Superior temporal gyrus (tissue), 1 donor: Measurements from ENCODE around the gene KANSL1.

ENCODE experiments used
- DNase-seq: peaks from one replicate; pipeline ENCODE4 v3.0.0-alpha.2; 2016; ENCODE audit errors: extremely low spot score

KANSL1 gene

GRCh38 chr17:46002311-46002972 is 190.8 kb downstream of the KANSL1 start:
- peak; percentile 91 for DNase-seq

DNA sequence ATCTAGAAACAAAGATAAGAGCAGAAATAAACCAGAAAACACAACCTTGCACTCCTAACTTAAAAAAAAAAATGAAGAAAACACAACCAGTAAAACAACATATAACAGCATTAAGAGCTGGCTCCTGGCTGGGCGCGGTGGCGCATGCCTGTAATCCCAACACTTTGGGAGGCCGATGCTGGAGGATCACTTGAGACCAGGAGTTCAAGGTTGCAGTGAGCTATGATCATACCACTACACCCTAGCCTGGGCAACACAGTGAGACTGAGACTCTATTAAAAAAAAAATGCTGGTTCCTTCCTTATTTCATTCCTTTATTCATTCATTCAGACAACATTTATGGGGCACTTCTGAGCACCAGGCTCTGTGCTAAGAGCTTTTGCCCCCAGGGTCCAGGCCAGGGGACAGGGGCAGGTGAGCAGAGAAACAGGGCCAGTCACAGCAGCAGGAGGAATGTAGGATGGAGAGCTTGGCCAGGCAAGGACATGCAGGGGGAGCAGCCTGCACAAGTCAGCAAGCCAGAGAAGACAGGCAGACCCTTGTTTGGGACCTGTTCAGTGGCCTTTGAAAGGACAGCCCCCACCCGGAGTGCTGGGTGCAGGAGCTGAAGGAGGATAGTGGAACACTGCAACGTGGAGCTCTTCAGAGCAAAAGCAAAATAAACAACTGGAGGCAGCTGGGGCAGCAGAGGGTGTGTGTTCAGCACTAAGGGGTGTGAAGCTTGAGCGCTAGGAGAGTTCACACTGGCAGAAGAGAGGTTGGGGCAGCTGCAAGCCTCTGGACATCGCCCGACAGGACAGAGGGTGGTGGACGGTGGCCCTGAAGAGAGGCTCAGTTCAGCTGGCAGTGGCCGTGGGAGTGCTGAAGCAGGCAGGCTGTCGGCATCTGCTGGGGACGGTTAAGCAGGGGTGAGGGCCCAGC is 191.6 kb downstream of the KANSL1 start:
- DNase-seq: no peak

DNA sequence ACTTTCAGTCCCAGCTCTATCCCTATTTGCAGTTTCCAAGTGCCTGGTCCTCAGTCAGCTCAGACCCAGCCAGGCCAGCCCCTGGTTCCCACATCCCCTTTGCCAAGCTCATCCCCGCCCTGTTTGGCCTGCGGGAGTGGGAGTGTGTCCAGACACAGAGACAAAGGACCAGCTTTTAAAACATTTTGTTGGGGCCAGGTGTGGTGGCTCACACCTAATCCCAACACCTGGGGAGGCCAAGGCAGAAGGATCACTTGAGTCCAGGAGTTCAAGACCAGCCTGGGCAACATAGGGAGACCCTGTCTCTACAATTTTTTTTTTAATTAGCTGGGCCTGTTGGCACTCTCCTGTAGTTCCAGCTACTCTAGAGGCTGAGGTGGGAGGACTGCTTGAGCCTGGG is 192.5 kb downstream of the KANSL1 start:
- DNase-seq: no peak

- no peak for DNase-seq
Measured at GRCh38 chr17:46000292-46000691, 192.9 kb downstream of the KANSL1 start.

GRCh38 chr17:45999900-46000290 is 193.3 kb downstream of the KANSL1 start:
- DNase-seq: no peak

DNA sequence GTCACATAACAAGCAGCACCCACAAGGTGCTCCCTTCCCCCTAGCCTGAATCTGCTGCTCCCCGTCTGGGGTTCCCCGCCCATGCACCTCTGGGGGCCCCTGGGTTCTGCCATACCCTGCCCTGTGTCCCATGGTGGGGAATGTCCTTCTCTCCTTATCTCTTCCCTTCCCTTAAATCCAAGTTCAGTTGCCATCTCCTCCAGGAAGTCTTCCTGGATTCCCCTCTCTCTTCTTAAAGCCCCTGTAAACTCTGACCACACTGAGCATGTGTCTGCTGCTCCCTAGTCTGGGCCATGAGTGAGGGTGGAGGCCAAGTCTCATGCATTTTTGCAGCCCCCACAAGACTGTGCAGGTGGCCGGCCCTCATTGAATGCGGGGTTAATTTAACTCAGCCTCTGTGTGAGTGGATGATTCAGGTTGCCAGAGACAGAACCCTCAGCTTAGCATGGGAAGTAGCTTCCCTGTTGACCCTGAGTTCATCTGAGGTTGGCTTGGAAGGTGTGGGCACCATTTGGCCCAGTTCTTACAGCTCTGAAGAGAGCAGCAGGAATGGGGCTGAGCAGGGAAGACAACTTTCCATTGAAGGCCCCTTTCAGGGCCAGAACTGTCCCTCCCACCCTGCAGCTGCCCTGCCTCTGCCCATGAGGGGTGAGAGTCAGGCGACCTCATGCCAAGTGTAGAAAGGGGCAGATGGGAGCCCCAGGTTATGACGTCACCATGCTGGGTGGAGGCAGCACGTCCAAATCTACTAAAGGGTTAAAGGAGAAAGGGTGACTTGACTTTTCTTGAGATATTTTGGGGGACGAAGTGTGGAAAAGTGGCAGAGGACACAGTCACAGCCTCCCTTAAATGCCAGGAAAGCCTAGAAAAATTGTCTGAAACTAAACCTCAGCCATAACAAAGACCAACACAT is 194.0 kb downstream of the KANSL1 start, which contains the start of gene STH:
TSS of gene STH (plus strand) at position 264 of the 913 bp plus-strand sequence. CDS start at position 294, 30 bp downstream.
- no peak for DNase-seq

GRCh38 chr17:45997624-45998023 is 195.6 kb downstream of the KANSL1 start:
- DNase-seq: no peak

GRCh38 chr17:45997166-45997565 is 196.1 kb downstream of the KANSL1 start:
- no peak for DNase-seq

- DNase-seq: no peak
Measured at GRCh38 chr17:45996282-45996937, 196.8 kb downstream of the KANSL1 start.

DNA sequence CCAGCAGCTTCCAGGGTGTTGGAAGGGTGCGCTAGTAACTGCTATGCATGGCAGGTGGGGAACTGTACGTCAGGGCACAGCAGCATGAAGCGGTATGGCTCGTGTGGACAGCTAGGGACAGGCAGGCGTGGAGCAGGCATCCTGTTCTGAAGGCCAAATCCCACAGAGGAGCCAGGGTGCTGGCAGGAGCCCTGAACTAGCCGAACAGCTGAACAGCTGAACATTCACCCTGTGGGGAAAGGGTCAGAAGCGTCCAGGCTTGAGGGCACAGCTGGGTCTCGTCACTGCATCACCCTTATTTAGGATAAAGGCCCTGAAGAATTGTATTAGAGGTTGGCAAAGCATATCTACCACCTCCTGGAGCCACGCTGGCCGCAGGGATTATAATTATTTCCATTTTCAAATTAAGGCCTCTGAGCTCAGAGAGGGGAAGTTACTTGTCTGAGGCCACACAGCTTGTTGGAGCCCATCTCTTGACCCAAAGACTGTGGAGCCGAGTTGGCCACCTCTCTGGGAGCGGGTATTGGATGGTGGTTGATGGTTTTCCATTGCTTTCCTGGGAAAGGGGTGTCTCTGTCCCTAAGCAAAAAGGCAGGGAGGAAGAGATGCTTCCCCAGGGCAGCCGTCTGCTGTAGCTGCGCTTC is 197.5 kb downstream of the KANSL1 start:
- no peak for DNase-seq

DNA sequence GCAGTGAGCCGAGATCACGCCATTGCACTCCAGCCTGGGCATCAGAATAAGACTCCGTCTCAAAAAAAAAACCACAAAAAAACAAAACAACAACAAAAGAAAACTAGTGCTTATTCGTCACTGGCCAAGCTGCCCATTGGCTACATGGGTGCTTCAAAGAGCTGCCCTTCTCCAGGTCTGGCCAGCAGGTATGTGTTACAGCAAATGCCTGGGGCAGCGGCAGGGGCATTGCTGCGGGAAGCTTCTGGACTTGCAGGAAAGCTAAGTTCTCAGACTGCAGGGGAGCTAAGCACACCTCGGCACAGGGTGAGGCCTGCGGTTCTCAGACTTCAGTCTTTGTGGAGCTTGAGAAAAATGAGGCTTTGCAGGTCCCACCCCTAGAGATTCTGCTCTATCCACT is 198.2 kb downstream of the KANSL1 start:
- DNase-seq: no peak

- DNase-seq: no peak
Measured at GRCh38 chr17:45993962-45994627, 199.1 kb downstream of the KANSL1 start.

- no peak for DNase-seq
Measured at GRCh38 chr17:45992904-45993303, 200.3 kb downstream of the KANSL1 start.

GRCh38 chr17:45992175-45992574 is 201.1 kb downstream of the KANSL1 start:
- no peak for DNase-seq

DNA sequence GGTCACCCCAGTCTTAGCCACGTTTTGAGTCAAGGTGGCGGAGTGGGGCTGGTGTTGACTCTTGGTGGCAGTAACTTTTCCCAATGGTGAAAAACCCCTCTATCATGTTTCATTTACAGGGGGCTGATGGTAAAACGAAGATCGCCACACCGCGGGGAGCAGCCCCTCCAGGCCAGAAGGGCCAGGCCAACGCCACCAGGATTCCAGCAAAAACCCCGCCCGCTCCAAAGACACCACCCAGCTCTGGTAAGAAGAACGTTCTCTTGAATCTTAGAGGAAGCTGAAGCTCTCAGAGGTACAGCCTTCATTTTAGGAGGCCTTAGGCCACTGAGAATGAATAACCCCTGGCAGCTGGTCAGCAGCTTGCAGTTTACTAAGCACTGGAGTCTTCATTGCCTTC is 201.9 kb downstream of the KANSL1 start:
- DNase-seq: no peak

- no peak for DNase-seq
Measured at GRCh38 chr17:45990886-45991285, 202.3 kb downstream of the KANSL1 start.

- DNase-seq: no peak
Measured at GRCh38 chr17:45989759-45990158, 203.5 kb downstream of the KANSL1 start.

DNA sequence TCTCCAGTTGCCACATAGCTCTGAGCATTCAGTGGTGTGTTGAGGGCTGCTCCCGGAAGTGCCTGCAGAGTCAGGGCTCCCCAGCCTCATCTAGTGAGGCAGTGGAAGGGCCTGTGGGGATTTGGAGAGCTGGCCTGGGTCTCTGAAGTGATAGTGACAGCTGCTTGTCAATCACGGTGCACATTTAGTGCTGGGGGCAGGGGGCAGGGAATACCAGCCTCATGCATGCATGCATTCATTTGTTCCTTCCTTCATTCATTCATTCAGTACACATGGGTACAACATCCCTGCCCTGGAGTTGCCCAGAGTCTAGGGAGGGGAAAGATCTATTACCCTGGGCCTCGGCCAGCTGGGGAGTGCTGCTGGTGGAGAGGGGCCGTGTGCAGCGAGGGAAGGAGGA is 205.5 kb downstream of the KANSL1 start:
- no peak for DNase-seq

GRCh38 chr17:45986056-45986455 is 207.2 kb downstream of the KANSL1 start:
- DNase-seq: no peak

- DNase-seq: no peak
Measured at GRCh38 chr17:45985447-45985846, 207.8 kb downstream of the KANSL1 start.
